Stimulated activated CD4-positive, alpha-beta T cell treated with anti-CD3 and anti-CD28 coated beads, Interleukin-12 subunit alpha, Interleukin-12 subunit beta, amount 100 ng/mL, for 24 hours (primary cell): ENCODE data around the gene FNIP1.
"Not testable (repeated sequence)": the region's sequence is repeated elsewhere in the genome, so short reads cannot be mapped to it uniquely, and the experiment has no call there.

Experiments used
- DNase-seq, 2 experiments: peaks; one replicate each; pipeline ENCODE4 v3.0.0-alpha.2; 2020; ENCODE audit warnings: low read depth in 2 of 2

Gene FNIP1

GRCh38 chr5:131749723-131750470 lies 46.9 kb downstream of the FNIP1 start:
- DNase-seq: no peak

GRCh38 chr5:131749138-131749537 lies 47.7 kb downstream of the FNIP1 start:
- no peak for DNase-seq

GRCh38 chr5:131747180-131748105 lies 49.4 kb downstream of the FNIP1 start:
- DNase-seq: no peak

- DNase-seq: no peak
Observed at GRCh38 chr5:131746423-131746822, 50.4 kb downstream of the FNIP1 start.

GRCh38 chr5:131745703-131746102 lies 51.1 kb downstream of the FNIP1 start:
- no peak for DNase-seq

- no peak for DNase-seq
Observed at GRCh38 chr5:131745155-131745554, 51.7 kb downstream of the FNIP1 start.

GRCh38 chr5:131740477-131740876 lies 56.3 kb downstream of the FNIP1 start:
- DNase-seq: no peak

- DNase-seq: no peak
Observed at GRCh38 chr5:131735393-131735792, 61.4 kb downstream of the FNIP1 start.

GRCh38 chr5:131734939-131735338 lies 61.9 kb downstream of the FNIP1 start:
- not testable (repeated sequence) for DNase-seq

GRCh38 chr5:131729292-131729691 lies 67.5 kb downstream of the FNIP1 start:
- DNase-seq: not testable (repeated sequence)

GRCh38 chr5:131724089-131724488 lies 72.7 kb downstream of the FNIP1 start:
- not testable (repeated sequence) for DNase-seq

GRCh38 chr5:131720714-131721113 lies 76.1 kb downstream of the FNIP1 start:
- DNase-seq: no peak

- no peak for DNase-seq
Observed at GRCh38 chr5:131719564-131719963, 77.3 kb downstream of the FNIP1 start.

GRCh38 chr5:131718487-131719014 lies 78.3 kb downstream of the FNIP1 start:
- DNase-seq: no peak

- DNase-seq: not testable (repeated sequence)
Observed at GRCh38 chr5:131717164-131717563, 79.7 kb downstream of the FNIP1 start.

- DNase-seq: no peak
Observed at GRCh38 chr5:131716650-131717049, 80.2 kb downstream of the FNIP1 start.

- no peak for DNase-seq
Observed at GRCh38 chr5:131710391-131710790, 86.4 kb downstream of the FNIP1 start.

- no peak for DNase-seq
Observed at GRCh38 chr5:131709043-131709442, 87.8 kb downstream of the FNIP1 start.

GRCh38 chr5:131706281-131706680 lies 90.5 kb downstream of the FNIP1 start:
- no peak for DNase-seq

- no peak for DNase-seq
Observed at GRCh38 chr5:131694926-131695325, 101.9 kb downstream of the FNIP1 start.

- DNase-seq: no peak
Observed at GRCh38 chr5:131693894-131694293, 102.9 kb downstream of the FNIP1 start.

- no peak for DNase-seq
Observed at GRCh38 chr5:131685516-131686171, 111.2 kb downstream of the FNIP1 start.
